HTR-8/SVneo (cell line): Measurements from ENCODE around the gene CDC16.
"Not testable (repeated sequence)": the region's sequence is repeated elsewhere in the genome, so short reads cannot be mapped to it uniquely, and the experiment has no call there.

ENCODE experiments used
- DNase-seq: peaks from one replicate; pipeline ENCODE4 v3.0.0; 2011; ENCODE audit warnings: low spot score, mixed read lengths; ENCODE audit not compliant: insufficient read length
- FAIRE-seq: peaks from 2 replicates; lab custom pipeline; 2011; peaks lifted over from hg19 to GRCh38; lab: Jason Lieb, UNC

CDC16 gene

GRCh38 chr13:114259374-114259773 is 24.7 kb downstream of the CDC16 start:
- no peak for FAIRE-seq
- no peak for DNase-seq

GRCh38 chr13:114259974-114260373 is 25.3 kb downstream of the CDC16 start:
- DNase-seq (no peak), FAIRE-seq (no peak)

DNA sequence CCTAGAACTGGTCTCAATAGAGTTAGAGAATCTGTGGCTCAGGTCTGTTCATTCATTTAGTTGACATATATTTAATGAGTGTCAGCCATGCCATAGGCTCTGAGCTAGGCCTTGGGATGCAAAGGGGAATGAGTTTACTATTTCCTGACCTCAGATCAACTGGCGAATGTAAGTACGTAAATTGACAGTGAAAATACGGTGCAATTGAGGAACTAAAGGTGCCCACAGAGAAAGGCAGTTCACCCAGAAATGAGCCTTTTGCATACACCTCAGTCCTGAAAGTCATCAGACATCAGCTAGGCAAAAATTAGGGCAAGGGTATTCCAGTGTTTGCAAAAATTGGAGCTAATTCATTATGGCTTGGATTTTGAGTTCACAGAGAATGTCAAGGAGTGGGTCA is 26.1 kb downstream of the CDC16 start:
- no peak for FAIRE-seq
- DNase-seq: no peak

GRCh38 chr13:114261328-114261965 is 26.8 kb downstream of the CDC16 start:
- FAIRE-seq: no peak
- DNase-seq: no peak

- DNase-seq: no peak
- FAIRE-seq: no peak
Observed at GRCh38 chr13:114263578-114263977, 28.9 kb downstream of the CDC16 start.

GRCh38 chr13:114264313-114264712 is 29.6 kb downstream of the CDC16 start:
- FAIRE-seq, DNase-seq: not testable (repeated sequence)

- peak; percentile 5 for DNase-seq
- no peak for FAIRE-seq
Observed at GRCh38 chr13:114264886-114265611, 30.4 kb downstream of the CDC16 start.

DNA sequence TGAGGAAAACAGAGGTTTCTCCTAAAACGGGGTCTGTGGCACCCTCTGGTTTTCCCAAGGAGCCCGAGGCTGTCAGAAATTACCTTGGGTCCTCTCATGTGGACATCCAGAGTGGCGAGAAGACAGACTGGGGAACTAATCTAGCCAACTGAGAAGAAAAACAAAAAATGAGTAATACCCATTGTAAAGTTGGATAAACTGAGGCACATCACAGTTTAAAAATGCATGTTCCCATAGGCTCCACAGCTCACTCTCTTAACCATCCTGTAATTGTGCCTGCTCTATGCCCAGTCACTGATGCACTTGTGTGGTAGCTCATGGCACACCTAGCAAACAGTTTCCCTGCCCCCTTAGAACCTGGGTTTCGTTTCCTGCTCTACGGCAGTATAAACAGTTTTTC is 31.5 kb downstream of the CDC16 start:
- FAIRE-seq: no peak
- no peak for DNase-seq

GRCh38 chr13:114268344-114269280 is 33.9 kb downstream of the CDC16 start:
- DNase-seq: no peak
- FAIRE-seq: no peak

- FAIRE-seq (no peak), DNase-seq (no peak)
Observed at GRCh38 chr13:114269281-114269770, 34.6 kb downstream of the CDC16 start.

GRCh38 chr13:114272977-114273376 is 38.3 kb downstream of the CDC16 start:
- no peak for FAIRE-seq

DNA sequence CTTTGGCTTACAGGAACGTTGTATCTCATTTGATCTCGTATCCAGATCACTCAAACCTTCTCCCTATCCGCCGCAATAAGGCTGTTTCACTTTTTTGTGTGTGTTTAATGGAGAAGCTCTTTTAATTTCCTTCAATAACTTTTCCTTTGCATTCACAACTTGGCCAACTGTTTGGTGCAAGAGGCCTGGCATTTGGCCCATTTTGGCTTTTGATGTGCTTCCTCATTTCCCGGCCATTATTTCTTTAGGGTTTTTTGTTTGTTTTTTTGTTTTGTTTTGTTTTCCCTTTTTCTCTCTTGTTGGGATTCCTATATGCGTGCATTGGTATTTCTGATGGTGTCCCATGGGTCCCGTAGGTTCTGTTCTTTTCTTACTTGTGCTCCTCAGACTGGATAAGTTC is 40.6 kb downstream of the CDC16 start:
- no peak for FAIRE-seq

More at GRCh38 chr13:114272977-114273376, 38.3 kb downstream of the CDC16 start:
- no peak for DNase-seq

GRCh38 chr13:114279146-114279545 is 44.4 kb downstream of the CDC16 start:
- FAIRE-seq: no peak
- DNase-seq: no peak

More for the DNA sequence above, 40.6 kb downstream of the CDC16 start:
- no peak for DNase-seq

- DNase-seq (no peak), FAIRE-seq (no peak)
Observed at GRCh38 chr13:114279758-114280355, 45.2 kb downstream of the CDC16 start.

GRCh38 chr13:114281351-114282040 is 46.8 kb downstream of the CDC16 start, which contains the start of gene UPF3A:
Gene UPF3A, plus strand, starts transcription at chr13:114281601. Its CDS starts 39 bp downstream, at chr13:114281640.
- FAIRE-seq (no peak), DNase-seq (peak; percentile 75)

- DNase-seq: peak; percentile 40
- FAIRE-seq: no peak
Observed at GRCh38 chr13:114282041-114282670, 47.5 kb downstream of the CDC16 start.

GRCh38 chr13:114283576-114283975 is 48.9 kb downstream of the CDC16 start:
- no peak for FAIRE-seq

DNA sequence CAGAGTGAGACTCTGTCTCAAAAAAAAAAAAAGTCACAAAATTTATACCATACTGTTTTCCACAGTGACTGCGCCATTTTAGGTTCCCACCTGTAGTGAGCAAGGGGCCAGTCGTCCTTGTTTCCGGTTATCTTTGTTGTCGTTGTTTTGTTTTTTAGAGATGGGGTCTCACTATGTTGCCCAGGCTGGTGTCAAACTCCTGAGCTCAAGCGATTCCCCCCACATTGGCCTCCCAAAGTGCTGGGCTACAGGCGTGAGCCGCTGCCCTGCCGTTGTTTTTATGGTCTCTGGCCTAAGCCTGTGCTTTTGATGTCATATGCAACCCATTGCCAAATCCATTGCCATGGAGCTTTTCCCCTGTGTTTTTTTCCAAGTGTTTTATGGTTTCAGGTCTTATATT is 50.0 kb downstream of the CDC16 start:
- DNase-seq: no peak
- no peak for FAIRE-seq

More at GRCh38 chr13:114283576-114283975, 48.9 kb downstream of the CDC16 start:
- DNase-seq: no peak
